OCI-LY3 (cell line): Measurements from ENCODE around the gene RBM19.

Experiments used
- EZH2phosphoT487 ChIP-seq: fragments of 200-600 bp; shearing (Covaris generic); IDR thresholded peaks from 2 replicates; pipeline ENCODE4 v1.6.1; 2018; ENCODE audit warnings: antibody characterized with exemption, mixed run types, low read depth
- TF ChIP-seq, protein P1 (sequence below): fragments of 200-600, 300-600 bp; sonication (generic); IDR thresholded peaks from 2 replicates; pipeline ENCODE4 v1.5.1; 2014; ENCODE audit warnings: antibody characterized with exemption, low read length, low read depth

DNA sequence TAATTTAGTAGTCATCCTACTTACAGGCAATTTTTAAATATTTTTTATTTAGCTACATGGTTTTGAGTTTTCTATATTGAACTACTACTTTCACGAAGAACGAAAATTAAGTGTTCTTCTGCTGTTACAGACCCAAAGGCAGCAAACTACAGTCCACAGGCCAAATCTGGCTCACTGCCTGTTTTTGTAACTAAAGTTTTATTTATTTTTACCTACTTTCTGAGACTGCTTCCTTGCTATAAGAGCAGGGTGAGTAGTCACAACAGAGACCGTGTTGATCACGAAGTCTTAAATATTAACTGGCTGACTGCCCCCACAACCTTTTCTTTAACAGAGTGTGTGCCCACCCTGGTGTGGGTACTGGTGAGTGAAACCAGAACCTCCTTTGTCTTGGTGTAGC lies 11.6 kb downstream of the RBM19 start:
- TF ChIP-seq, protein P1, sequence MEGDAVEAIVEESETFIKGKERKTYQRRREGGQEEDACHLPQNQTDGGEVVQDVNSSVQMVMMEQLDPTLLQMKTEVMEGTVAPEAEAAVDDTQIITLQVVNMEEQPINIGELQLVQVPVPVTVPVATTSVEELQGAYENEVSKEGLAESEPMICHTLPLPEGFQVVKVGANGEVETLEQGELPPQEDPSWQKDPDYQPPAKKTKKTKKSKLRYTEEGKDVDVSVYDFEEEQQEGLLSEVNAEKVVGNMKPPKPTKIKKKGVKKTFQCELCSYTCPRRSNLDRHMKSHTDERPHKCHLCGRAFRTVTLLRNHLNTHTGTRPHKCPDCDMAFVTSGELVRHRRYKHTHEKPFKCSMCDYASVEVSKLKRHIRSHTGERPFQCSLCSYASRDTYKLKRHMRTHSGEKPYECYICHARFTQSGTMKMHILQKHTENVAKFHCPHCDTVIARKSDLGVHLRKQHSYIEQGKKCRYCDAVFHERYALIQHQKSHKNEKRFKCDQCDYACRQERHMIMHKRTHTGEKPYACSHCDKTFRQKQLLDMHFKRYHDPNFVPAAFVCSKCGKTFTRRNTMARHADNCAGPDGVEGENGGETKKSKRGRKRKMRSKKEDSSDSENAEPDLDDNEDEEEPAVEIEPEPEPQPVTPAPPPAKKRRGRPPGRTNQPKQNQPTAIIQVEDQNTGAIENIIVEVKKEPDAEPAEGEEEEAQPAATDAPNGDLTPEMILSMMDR = no peak
- TF ChIP-seq EZH2phosphoT487 = no peak
